ENCODE data around the gene BTBD18. TPM values are rescaled to one million over a fixed set of nuclear protein-coding genes. Genes with fewer than 3 reads are reported as not detected.

The BTBD18 gene
- total and polyA plus RNA-seq, 2 of the 13 experiments (the other 11 are each of a cell fraction or from before 2014, with no cell fraction given), result not detected

DNA sequence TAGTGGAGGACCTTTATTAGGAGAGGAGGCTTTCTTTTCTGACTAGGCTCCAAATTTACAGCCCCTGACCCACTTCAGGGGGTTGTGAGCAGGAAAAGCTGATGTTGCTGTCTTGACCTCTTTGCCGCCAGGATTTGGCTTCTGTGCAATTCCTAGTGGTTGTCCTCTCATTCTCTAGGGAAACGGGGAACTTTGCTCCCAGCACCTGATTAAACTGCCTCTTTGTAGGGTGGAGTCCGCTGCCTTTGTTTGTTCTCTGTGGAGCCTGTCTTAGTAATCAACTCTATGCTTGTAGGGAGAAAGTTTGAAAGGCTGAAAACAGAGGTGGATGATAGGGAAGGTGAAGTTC lies 26.3 kb upstream of the BTBD18 start (continued):
- TF ChIP-seq BCL6 (CRISPR knock-in tag; IDR thresholded peaks at IDR 0.05) (peak; percentile 95), FOXO1 (CRISPR knock-in tag; IDR thresholded peaks at IDR 0.05) (peak; percentile 54; the same call in 1 of the 2 replicates), BORCS8-MEF2B (CRISPR knock-in tag; IDR thresholded peaks at IDR 0.05) (no peak), ZNF446 (CRISPR knock-in tag; IDR thresholded peaks at IDR 0.05) (no peak), EP300 (IDR thresholded peaks at IDR 0.05; ENCODE audit: low read depth in 2 of 2, low read length in 2 of 2) (peak; percentile 18 to 79; a peak in 3 of 4 replicates), EP300 (CRISPR knock-in tag; IDR thresholded peaks at IDR 0.05; ENCODE audit: borderline replicate concordance) (no peak), ZNF34 (CRISPR knock-in tag; IDR thresholded peaks at IDR 0.05; ENCODE audit: borderline replicate concordance) (no peak), MXD4 (CRISPR knock-in tag; IDR thresholded peaks at IDR 0.05) (no peak; the same call in 1 of the 2 replicates), STAT5B (CRISPR knock-in tag; IDR thresholded peaks at IDR 0.05) (no peak), RBM22 (optimal IDR thresholded peaks at IDR 0.05; ENCODE audit: low read length) (peak; percentile 1), ETV5 (CRISPR knock-in tag; IDR thresholded peaks at IDR 0.05; ENCODE audit: borderline replicate concordance) (peak; percentile 40; the same call in 1 of the 2 replicates), HOXA9 (CRISPR knock-in tag; IDR thresholded peaks at IDR 0.05; ENCODE audit: borderline replicate concordance) (no peak), SALL2 (CRISPR knock-in tag; IDR thresholded peaks at IDR 0.05) (no peak), SMC3 (IDR thresholded peaks at IDR 0.05; ENCODE audit: low read length) (peak; percentile 6; the same call in 1 of the 2 replicates), SIX4 (CRISPR knock-in tag; IDR thresholded peaks at IDR 0.05) (peak; percentile 46; the same call in 1 of the 2 replicates), GATAD1 (CRISPR knock-in tag; IDR thresholded peaks at IDR 0.05) (0 out of 2 replicates have a peak, but pooled peaks have one; percentile 15), HOXA7 (CRISPR knock-in tag; IDR thresholded peaks at IDR 0.05) (no peak), ATF1 (CRISPR knock-in tag; IDR thresholded peaks at IDR 0.05) (no peak), ZNF12 (CRISPR knock-in tag; IDR thresholded peaks at IDR 0.05) (no peak), ZNF24 (IDR thresholded peaks at IDR 0.05) (no peak)
- TF ChIP-seq, protein P1, sequence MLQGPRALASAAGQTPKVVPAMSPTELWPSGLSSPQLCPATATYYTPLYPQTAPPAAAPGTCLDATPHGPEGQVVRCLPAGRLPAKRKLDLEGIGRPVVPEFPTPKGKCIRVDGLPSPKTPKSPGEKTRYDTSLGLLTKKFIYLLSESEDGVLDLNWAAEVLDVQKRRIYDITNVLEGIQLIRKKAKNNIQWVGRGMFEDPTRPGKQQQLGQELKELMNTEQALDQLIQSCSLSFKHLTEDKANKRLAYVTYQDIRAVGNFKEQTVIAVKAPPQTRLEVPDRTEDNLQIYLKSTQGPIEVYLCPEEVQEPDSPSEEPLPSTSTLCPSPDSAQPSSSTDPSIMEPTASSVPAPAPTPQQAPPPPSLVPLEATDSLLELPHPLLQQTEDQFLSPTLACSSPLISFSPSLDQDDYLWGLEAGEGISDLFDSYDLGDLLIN (CRISPR knock-in tag; IDR thresholded peaks at IDR 0.05; ENCODE audit: borderline replicate concordance), result no peak
- TF ChIP-seq, protein P2, sequence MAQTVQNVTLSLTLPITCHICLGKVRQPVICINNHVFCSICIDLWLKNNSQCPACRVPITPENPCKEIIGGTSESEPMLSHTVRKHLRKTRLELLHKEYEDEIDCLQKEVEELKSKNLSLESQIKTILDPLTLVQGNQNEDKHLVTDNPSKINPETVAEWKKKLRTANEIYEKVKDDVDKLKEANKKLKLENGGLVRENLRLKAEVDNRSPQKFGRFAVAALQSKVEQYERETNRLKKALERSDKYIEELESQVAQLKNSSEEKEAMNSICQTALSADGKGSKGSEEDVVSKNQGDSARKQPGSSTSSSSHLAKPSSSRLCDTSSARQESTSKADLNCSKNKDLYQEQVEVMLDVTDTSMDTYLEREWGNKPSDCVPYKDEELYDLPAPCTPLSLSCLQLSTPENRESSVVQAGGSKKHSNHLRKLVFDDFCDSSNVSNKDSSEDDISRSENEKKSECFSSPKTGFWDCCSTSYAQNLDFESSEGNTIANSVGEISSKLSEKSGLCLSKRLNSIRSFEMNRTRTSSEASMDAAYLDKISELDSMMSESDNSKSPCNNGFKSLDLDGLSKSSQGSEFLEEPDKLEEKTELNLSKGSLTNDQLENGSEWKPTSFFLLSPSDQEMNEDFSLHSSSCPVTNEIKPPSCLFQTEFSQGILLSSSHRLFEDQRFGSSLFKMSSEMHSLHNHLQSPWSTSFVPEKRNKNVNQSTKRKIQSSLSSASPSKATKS (CRISPR knock-in tag; IDR thresholded peaks at IDR 0.05), result no peak
- TF ChIP-seq, protein P3, sequence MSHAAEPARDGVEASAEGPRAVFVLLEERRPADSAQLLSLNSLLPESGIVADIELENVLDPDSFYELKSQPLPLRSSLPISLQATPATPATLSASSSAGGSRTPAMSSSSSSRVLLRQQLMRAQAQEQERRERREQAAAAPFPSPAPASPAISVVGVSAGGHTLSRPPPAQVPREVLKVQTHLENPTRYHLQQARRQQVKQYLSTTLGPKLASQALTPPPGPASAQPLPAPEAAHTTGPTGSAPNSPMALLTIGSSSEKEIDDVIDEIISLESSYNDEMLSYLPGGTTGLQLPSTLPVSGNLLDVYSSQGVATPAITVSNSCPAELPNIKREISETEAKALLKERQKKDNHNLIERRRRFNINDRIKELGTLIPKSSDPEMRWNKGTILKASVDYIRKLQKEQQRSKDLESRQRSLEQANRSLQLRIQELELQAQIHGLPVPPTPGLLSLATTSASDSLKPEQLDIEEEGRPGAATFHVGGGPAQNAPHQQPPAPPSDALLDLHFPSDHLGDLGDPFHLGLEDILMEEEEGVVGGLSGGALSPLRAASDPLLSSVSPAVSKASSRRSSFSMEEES (CRISPR knock-in tag; IDR thresholded peaks at IDR 0.05), result 0 out of 2 replicates have a peak, but pooled peaks have one; percentile 62
- TF ChIP-seq, protein P4, sequence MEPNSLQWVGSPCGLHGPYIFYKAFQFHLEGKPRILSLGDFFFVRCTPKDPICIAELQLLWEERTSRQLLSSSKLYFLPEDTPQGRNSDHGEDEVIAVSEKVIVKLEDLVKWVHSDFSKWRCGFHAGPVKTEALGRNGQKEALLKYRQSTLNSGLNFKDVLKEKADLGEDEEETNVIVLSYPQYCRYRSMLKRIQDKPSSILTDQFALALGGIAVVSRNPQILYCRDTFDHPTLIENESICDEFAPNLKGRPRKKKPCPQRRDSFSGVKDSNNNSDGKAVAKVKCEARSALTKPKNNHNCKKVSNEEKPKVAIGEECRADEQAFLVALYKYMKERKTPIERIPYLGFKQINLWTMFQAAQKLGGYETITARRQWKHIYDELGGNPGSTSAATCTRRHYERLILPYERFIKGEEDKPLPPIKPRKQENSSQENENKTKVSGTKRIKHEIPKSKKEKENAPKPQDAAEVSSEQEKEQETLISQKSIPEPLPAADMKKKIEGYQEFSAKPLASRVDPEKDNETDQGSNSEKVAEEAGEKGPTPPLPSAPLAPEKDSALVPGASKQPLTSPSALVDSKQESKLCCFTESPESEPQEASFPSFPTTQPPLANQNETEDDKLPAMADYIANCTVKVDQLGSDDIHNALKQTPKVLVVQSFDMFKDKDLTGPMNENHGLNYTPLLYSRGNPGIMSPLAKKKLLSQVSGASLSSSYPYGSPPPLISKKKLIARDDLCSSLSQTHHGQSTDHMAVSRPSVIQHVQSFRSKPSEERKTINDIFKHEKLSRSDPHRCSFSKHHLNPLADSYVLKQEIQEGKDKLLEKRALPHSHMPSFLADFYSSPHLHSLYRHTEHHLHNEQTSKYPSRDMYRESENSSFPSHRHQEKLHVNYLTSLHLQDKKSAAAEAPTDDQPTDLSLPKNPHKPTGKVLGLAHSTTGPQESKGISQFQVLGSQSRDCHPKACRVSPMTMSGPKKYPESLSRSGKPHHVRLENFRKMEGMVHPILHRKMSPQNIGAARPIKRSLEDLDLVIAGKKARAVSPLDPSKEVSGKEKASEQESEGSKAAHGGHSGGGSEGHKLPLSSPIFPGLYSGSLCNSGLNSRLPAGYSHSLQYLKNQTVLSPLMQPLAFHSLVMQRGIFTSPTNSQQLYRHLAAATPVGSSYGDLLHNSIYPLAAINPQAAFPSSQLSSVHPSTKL (CRISPR knock-in tag; IDR thresholded peaks at IDR 0.05), result peak; percentile 82

Data from HepG2 (cell line).